NCI-H1694 treated with DMSO at 0.1 percent for 48 hours (cell line): ENCODE results near the gene CRYL1.

Experiments
- DNase-seq: peaks from one replicate; lab custom pipeline; 2025; lab: John Stamatoyannopoulos, UW

The CRYL1 gene

DNA sequence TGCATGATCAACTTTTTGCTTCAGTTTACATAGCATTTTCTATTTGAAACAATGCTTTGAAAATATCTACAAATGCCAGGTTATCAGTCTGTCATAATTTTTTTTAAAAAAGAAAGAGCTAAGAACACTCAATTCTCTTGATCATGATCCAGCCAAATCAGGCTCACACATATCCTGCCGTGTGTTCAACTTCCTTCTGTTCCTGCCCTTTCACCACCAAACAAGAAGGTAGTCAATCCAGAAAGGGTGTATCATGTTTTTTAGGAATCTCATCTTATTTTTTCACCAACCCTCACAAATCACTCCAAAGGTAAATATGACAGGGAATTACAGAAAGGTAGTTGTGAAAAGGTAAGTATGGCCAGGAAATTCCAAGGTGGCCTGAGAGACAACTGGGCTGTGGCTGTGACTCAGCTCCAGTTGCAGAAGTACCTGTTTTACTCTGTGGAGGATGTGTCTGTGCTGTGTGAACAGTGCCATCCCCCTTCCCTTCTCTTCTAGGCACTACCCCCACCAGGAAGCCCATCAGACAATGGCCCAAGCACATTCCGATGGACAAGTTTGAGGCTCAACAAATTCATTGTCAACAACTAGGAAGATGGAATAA lies 154.7 kb downstream of the CRYL1 start:
- DNase-seq, result no peak

DNA sequence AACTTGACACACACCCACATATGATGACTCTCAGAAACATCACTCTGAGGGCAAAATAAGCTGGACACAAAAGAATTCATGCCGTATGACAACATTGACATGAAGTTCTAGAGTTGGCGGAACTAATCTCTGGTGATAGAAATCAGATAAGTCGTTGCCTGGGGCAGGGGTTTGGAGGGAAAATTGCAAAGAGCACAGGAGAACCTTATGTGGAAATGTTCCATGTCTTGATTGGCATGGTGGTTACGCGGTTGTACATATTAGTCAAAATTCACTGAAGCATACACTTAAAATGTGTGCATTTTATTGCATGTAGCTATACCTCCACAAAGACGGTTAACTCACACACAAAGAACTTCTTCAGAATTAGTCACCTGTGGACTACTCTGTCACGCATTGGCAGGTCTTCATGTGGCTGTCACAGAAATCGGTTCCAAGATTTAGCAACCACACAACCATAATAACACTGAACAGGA lies 155.7 kb downstream of the CRYL1 start:
- no peak for DNase-seq

DNA sequence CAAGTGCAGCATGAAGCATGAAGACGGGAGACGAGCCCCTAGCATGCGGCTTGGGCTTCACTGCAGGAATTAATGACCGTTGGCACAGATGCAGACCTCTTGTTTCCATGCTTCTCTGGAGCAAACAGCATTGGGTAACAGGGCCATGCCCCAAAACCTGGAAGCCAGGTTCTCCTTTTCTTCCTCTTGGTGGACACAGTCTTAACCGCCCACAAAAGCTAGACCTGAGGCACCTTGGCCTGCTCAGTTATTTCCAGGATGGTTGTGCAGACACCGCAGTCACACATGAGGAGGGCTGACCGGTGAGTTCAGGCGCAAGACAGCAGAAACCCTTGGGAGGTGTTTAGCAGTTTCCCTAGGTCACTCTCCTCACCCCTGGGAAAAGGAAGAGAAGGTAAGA lies 159.6 kb downstream of the CRYL1 start:
- DNase-seq, result no peak

DNA sequence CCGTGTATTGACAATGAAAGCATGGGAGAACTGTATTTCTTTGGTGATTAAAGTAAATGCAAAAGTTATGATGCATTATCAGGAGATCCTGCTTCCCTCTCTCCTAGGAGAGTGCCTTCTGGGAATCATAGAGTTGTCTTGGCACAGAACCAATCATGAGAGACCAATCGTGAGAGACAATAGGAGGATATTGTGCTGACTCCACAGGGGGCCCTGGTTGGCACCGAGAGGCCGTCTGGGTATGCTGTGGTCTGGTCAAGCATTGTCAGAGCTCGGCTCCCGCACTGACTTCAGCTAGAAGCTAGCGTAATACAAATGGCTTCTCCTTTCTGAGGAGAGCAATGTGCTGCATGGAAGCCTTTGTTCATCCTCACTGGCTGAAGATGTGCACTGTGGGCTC lies 162.1 kb downstream of the CRYL1 start:
- no peak for DNase-seq

DNA sequence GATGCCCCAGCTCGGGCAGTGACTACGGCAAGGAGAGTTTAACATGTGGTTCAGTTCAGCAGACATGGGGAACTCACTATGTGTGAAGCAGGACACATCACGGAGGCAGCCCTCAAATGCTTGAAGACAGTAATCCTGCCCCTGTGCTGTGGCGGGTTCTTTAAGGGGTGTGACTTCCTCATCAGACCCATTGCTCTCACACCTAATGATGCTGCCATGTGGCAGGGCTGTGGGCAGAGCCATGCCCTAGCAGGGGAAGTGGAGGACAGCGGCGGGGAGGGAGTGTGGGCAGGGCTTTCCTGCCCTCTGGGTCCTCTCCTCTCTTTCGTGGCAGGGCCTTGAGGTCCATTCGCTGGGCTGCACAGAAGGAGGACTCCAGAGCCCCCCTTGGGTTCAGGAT lies 162.5 kb downstream of the CRYL1 start:
- no peak for DNase-seq

DNA sequence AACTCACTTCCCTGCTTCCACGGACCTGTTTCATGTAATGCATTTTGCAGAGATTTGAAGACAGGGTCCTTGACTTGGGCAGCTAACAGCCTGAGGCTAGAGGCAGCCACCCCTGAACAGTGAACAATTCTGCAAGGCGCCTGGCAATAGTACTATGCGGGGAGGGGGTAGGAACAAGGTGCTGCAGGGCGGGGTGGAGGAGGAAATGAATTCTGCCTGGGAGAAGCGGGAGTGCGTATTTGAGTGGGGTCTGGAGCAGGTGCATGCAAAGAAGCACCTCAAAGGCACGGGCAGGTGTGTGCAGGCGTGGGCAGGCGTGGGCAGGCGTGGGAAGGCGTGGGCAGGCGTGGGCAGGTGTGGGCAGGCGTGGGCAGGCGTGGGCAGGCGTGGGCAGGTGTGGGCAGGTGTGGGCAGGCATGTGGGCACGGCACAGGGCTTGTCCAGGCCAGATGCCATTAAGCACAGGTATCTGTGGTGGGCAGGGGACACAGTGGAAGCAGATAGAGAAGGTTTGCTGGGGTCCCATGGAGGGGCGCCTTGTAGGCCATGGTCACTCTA lies 163.1 kb downstream of the CRYL1 start:
- no peak for DNase-seq

DNA sequence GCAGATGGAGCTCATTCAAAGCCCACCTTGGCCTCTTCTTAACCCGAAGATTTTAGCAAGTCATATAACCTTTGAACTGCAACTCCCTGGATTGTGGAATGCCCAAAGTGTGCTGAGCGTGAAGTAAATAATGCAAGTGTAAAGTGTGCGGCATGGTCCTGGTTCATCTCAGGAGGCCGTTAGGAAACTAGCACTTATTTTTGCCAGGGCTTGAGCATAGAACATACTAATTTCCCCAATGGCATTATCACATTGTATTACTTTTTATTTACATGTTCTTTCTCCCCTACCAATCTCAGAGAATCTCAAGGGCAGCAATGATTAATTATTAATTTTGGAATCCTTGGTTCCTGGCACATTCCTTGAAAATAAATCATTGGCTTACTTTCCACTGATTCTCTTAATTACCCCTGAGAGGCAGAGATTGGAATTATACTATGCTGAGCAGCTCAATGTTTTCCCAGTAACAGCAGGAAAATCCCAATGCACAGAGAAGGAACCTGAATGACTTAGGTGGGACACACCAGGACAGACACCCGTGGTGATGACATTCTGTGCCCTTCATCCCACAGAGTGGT lies 164.7 kb downstream of the CRYL1 start:
- no peak for DNase-seq

DNA sequence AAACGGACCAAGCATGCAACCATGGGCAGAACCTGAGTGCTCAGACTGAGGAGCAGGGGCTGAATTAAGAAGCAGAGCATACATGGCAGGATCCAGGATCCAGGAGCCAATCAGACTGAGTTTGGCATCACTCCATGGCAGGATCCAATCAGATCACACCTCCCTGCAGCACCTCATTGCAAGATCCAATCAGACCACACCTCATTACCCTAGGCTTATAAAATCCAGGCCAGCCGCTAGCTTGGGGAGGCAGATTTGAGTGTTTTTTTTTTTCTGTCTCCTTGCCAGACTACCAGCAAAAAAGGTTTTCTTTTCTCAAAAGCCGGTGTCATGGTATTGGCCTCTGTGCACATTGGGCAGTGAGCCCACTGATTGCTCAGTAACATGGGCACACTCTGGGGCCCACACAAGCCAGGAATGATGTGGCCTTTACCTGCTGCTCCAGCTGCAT lies 165.6 kb downstream of the CRYL1 start:
- no peak for DNase-seq

DNA sequence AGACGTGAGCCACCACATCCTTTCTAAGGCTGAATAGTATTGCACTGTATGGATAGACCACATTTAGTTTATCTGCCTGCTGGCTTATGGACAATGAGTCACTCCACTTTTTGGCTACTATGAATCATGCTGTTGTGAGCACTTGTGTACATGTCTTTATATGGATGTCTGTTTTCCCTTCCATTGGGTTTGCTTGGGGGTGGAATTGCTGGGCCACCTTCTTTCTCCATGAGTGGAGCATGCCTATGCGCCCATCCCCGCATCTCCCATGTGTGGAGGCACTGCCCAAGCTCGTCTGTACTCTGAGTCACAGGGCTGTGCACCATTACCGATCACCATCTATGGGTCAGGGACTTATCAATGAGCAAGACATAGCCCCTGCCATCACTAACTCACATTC lies 166.3 kb downstream of the CRYL1 start:
- DNase-seq, result no peak

DNA sequence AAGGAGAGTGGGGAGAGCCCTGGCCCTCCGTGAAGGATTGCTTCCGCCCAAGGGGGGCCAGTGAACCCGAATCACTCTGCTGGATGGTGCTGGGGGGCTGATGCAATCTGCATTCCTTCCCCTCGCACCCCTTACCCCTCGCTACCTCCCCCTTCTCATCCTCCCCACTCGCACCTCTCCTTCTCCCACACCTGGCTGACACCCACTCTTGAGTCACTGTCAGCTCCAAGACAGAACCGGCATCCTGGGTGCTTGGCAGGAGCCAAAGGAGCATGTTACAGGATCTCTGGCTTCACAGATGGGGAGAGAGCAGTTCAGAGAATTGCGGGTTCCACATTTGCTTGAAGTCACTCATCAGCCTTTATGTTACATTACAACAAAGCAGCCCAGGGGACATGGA lies 167.6 kb downstream of the CRYL1 start:
- DNase-seq, result no peak

DNA sequence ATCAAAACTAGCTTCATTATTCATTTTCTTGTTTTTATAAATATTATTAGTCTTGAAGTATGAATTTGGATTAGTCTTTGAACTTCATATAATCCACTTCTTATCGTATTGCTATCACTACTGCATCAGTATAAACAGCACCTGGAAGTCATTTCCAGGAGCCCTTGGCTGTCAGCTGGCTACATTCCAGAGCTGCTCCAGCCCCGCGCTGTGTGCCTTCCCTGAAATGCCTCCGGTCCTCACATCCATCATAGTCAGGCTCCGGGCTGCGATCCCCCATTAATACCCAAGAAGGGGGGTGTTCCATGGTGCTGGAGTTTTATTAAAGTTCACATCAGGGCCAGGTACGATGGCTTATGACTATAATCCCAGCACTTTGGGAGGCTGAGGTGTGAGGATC lies 169.2 kb downstream of the CRYL1 start:
- DNase-seq, result no peak

DNA sequence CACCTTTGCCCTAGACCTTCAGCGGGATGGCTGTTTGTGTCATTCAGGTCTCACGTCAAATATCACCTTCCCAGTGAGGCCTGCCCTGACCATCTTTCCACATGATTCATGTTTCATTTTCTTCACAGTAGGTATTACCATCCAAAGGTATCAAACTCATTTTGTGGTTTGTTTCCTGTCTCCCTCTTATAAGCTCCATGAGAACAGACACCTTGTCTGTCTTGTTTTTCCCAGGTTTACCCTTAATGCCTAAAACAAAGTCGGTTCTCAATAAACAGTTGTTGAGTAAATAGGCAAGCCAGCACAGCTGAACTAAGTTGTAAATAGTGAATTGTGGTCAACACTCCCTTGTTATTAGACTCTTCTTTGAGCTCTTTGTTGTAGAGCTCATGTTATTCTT lies 170.9 kb downstream of the CRYL1 start:
- DNase-seq, result no peak

DNA sequence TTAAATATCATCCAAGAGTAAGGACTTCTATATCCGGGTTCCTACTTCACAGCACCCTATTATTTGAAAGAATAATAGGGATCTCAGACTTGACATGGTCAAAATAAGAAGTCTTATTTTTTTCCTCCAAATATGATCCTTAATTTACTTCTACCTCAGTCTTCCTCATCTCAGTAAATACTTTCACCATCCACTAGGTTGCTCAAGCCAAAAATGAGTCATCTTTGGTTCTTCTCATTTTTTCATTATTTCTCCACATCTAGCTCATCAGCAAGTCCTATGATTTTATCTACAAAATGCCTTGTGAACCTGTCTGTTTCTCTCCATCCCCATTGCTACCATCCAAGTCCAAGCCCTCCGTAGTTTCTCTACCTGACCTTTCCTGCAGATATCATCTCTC lies 171.7 kb downstream of the CRYL1 start:
- DNase-seq, result no peak
